SU-DHL-6 (cell line): ENCODE data around the gene TMA16.

Experiments
- H2AFZ ChIP-seq: fragments of 200-600 bp; sonication (generic); 2 replicates; pipeline ENCODE4 v1.6.1; 2014; ENCODE audit warnings: low read depth, mild to moderate bottlenecking, moderate library complexity, mixed read lengths, antibody characterized with exemption, low read length; ENCODE audit not compliant: severe bottlenecking
- H3F3A ChIP-seq: fragments of 200-600 bp; shearing (Covaris generic); 2 replicates; pipeline ENCODE4 v1.6.0; 2016; ENCODE audit warnings: antibody characterized with exemption, mild to moderate bottlenecking; ENCODE audit not compliant: insufficient read depth
- H3K27ac ChIP-seq: fragments of 200-600 bp; sonication (generic); 2 replicates; pipeline ENCODE4 v1.5.1; 2016; ENCODE audit warnings: low read depth, mild to moderate bottlenecking, low read length, moderate library complexity, mixed read lengths
- H3K27me3 ChIP-seq: fragments of 200-600 bp; sonication (generic), shearing (Covaris generic); 2 replicates; pipeline ENCODE4 v1.6.0; 2014; ENCODE audit warnings: mild to moderate bottlenecking, low read length
- H3K36me3 ChIP-seq: fragments of 200-600 bp; sonication (generic); 2 replicates; pipeline ENCODE4 v1.6.1; 2014; ENCODE audit warnings: mild to moderate bottlenecking, low read length, mixed read lengths
- H3K4me2 ChIP-seq: fragments of 300-600, 200-600 bp; shearing (Covaris generic), sonication (generic); 2 replicates; pipeline ENCODE4 v1.6.0; 2014; ENCODE audit warnings: low read length, low read depth, mild to moderate bottlenecking; ENCODE audit not compliant: poor library complexity, severe bottlenecking
- H3K4me3 ChIP-seq: fragments of 200-600 bp; sonication (generic); 2 replicates; pipeline ENCODE4 v1.5.1; 2014; ENCODE audit warnings: antibody characterized with exemption, low read length, mild to moderate bottlenecking, mixed read lengths; ENCODE audit not compliant: insufficient read depth, poor library complexity, severe bottlenecking
- H3K79me2 ChIP-seq: fragments of 200-600 bp; sonication (generic); 2 replicates; pipeline ENCODE4 v1.6.1; 2014; ENCODE audit warnings: mild to moderate bottlenecking, low read length, moderate library complexity; ENCODE audit not compliant: insufficient read depth
- H3K9ac ChIP-seq: fragments of 200-600 bp; sonication (generic); 2 replicates; pipeline ENCODE4 v1.7.0; 2014; ENCODE audit warnings: mild to moderate bottlenecking, low read length
- H3K9me2 ChIP-seq: fragments of 200-600 bp; sonication (generic); replicated peaks from 2 replicates; pipeline ENCODE4 v1.6.1; 2014; ENCODE audit warnings: low read length; ENCODE audit not compliant: insufficient read depth
- H3K9me3 ChIP-seq: fragments of 200-600 bp; sonication (generic); 2 replicates; pipeline ENCODE4 v1.6.1; 2014; ENCODE audit warnings: low read length, mixed read lengths; ENCODE audit not compliant: insufficient read depth
- H4K20me1 ChIP-seq: fragments of 200-600 bp; sonication (generic); 2 replicates; pipeline ENCODE4 v1.6.1; 2014; ENCODE audit warnings: low read depth, mild to moderate bottlenecking, antibody characterized with exemption, low read length, moderate library complexity, mixed read lengths
- CTCF ChIP-seq: fragments of 200-600 bp; sonication (generic); IDR thresholded peaks from one replicate; pipeline ENCODE4 v1.5.1; 2017; ENCODE audit warnings: antibody characterized with exemption, mild to moderate bottlenecking, low read length, moderate library complexity; ENCODE audit not compliant: insufficient read depth, poor library complexity, severe bottlenecking
- EZH2phosphoT487 ChIP-seq: fragments of 200-600 bp; sonication (generic), shearing (Covaris generic); conservative IDR thresholded peaks from 2 replicates; pipeline ENCODE4 v1.6.1; 2018; ENCODE audit warnings: mild to moderate bottlenecking, antibody characterized with exemption, low read length, moderate library complexity, mixed read lengths

TMA16 gene

GRCh38 chr4:163556650-163557391, 62.3 kb downstream of the TMA16 start:
- H3K27ac ChIP-seq: no peak overlapping the region; the same call in 1 of the 2 replicates
- TF ChIP-seq EZH2phosphoT487 (no peak), CTCF (no peak)
- no peak overlapping the region for H3K4me3 ChIP-seq
- H3F3A ChIP-seq: no peaks in the 10 kb centered on the region; the same call in none of the 2 replicates
- H3K9ac ChIP-seq: no peak overlapping the region
- H3K79me2 ChIP-seq: no peaks in the 10 kb centered on the region
- no peaks in the 10 kb centered on the region for H4K20me1 ChIP-seq
- H2AFZ ChIP-seq: no peak overlapping the region
- no peaks in the 10 kb centered on the region for H3K9me3 ChIP-seq
- H3K9me2 ChIP-seq: no peaks in the 10 kb centered on the region
- H3K36me3 ChIP-seq: peaks cover 13% of the 10 kb centered on the region; the same call in 1 of the 2 replicates
- no peaks in the 10 kb centered on the region for H3K27me3 ChIP-seq
- H3K4me2 ChIP-seq: peak overlapping the region; percentile 4

GRCh38 chr4:163558539-163559044, 64.1 kb downstream of the TMA16 start:
- no peaks in the 10 kb centered on the region; the same call in 1 of the 2 replicates for H3F3A ChIP-seq
- peak overlapping the region; percentile 32; the same call in 1 of the 2 replicates for H3K9ac ChIP-seq
- no peak overlapping the region for H3K4me3 ChIP-seq
- no peaks in the 10 kb centered on the region for H3K27me3 ChIP-seq
- no peaks in the 10 kb centered on the region for H3K9me2 ChIP-seq
- H3K27ac ChIP-seq: peak overlapping the region; percentile 45
- no peaks in the 10 kb centered on the region for H4K20me1 ChIP-seq
- H3K4me2 ChIP-seq: peak overlapping the region; percentile 47
- H3K36me3 ChIP-seq: peaks cover 13% of the 10 kb centered on the region; the same call in 1 of the 2 replicates
- no peak for TF ChIP-seq EZH2phosphoT487
- TF ChIP-seq CTCF: no peak
- H2AFZ ChIP-seq: peak overlapping the region; percentile 79
- no peaks in the 10 kb centered on the region for H3K79me2 ChIP-seq
- no peaks in the 10 kb centered on the region for H3K9me3 ChIP-seq

GRCh38 chr4:163562496-163562895, 68.0 kb downstream of the TMA16 start:
- Histone ChIP-seq H2AFZ (no peak overlapping the region), H3F3A (no peaks in the 10 kb centered on the region), H3K9me3 (no peaks in the 10 kb centered on the region), H3K27me3 (no peaks in the 10 kb centered on the region), H4K20me1 (no peaks in the 10 kb centered on the region), H3K4me2 (no peak overlapping the region), H3K36me3 (peaks cover 13% of the 10 kb centered on the region; the same call in 1 of the 2 replicates), H3K27ac (no peak overlapping the region), H3K9ac (no peak overlapping the region), H3K79me2 (no peaks in the 10 kb centered on the region), H3K9me2 (no peaks in the 10 kb centered on the region), H3K4me3 (no peak overlapping the region)
- TF ChIP-seq CTCF (no peak), EZH2phosphoT487 (no peak)
